ENCODE data around the gene BEND6. TPM values are rescaled to one million over a fixed set of nuclear protein-coding genes. Genes with fewer than 3 reads are reported as not detected.
"Not testable (repeated sequence)": the region's sequence is repeated elsewhere in the genome, so short reads cannot be mapped to it uniquely, and the experiment has no call there.

The BEND6 gene
- total RNA-seq, 1 donor from 2014 or later: 4.4 TPM

- DNase-seq (ENCODE audit: low spot score): no peak
- intact Hi-C loops (cut with DNase I): no loop called here
- no peak for ATAC-seq
Observed at GRCh38 chr6:57017841-57018240, 62.9 kb downstream of the BEND6 start.

DNA sequence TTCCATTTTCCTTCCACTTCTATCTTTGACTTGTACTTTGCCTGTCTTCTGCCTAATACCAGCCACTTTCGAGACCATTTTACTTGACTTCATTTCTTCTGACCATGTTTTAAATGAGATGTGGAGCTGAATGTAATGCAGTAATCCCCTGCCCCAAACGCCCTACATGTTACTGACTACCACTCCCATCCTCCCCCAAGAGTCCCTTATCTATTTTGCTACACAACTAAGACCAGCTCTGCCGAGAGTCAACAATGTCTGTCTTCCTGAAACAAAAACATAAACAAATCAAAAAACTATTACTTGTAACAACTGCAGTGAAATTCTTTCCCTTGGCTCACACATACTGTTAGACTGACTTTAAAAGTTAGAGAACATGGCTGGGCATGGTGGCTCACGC, 64.5 kb downstream of the BEND6 start:
- intact Hi-C loops (cut with DNase I): no loop called here
- ATAC-seq: no peak

GRCh38 chr6:57021086-57021720, 66.3 kb downstream of the BEND6 start:
- ATAC-seq (peak; percentile 36), DNase-seq (ENCODE audit: low spot score) (no peak)
- intact Hi-C loops (cut with DNase I): no loop called here

More for the DNA sequence above, 64.5 kb downstream of the BEND6 start:
- DNase-seq (ENCODE audit: low spot score): no peak

- ATAC-seq (no peak), DNase-seq (ENCODE audit: low spot score) (no peak)
- intact Hi-C loops (cut with DNase I): no loop called here
Observed at GRCh38 chr6:57024321-57024720, 69.4 kb downstream of the BEND6 start.

GRCh38 chr6:57024775-57025174, 69.9 kb downstream of the BEND6 start:
- intact Hi-C loops (cut with DNase I): no loop called here
- no peak for ATAC-seq
- DNase-seq (ENCODE audit: low spot score): no peak

DNA sequence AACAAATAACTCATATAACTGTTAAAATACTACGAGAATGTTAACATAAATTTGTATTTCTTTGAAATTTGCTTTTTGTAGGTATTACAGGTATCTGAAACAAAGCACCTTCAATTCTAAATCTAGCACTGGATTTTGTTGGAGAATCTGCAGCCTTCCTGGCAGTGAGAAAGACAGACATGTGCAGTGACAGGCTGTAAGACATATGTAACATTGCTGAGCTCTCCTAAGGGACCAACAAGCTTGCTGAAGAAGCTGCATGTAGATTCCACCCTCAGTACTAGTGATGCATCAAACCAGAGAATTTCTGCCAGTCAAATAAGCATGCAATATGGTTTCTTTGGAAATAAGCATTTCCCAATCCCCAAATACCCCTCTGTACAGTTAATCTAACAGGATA, 71.1 kb downstream of the BEND6 start:
- intact Hi-C loops (cut with DNase I): no loop called here

GRCh38 chr6:57027301-57027700, 72.4 kb downstream of the BEND6 start:
- DNase-seq (ENCODE audit: low spot score) (no peak), ATAC-seq (no peak)
- intact Hi-C loops (cut with DNase I): no loop called here

More for the DNA sequence above, 71.1 kb downstream of the BEND6 start:
- DNase-seq (ENCODE audit: low spot score): no peak
- no peak for ATAC-seq

DNA sequence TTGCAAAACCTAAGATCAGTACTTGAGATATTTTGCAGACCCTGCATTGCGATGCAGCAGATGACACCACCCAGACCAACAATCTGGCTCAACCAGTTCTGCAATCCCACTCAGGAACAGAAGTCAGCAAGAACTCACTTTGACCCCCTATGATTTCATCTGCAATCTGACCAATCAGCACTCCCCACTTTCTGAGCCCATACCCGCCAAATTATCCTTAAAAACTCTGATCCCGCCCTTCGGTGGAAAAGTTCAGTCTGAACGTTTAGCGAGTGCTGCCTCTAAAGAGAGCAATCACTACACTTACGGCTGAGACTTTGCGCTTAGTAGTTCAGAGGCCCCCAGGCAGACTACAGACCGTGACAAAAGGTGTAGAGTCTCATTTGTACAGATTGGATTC, 74.3 kb downstream of the BEND6 start:
- intact Hi-C loops (cut with DNase I): no loop called here
- DNase-seq (ENCODE audit: low spot score) (no peak), ATAC-seq (no peak)

GRCh38 chr6:57033228-57033627, 78.3 kb downstream of the BEND6 start:
- ATAC-seq: no peak
- intact Hi-C loops (cut with DNase I): no loop called here
- no peak for DNase-seq (ENCODE audit: low spot score)

GRCh38 chr6:57035549-57035948, 80.6 kb downstream of the BEND6 start:
- no peak for ATAC-seq
- intact Hi-C loops (cut with DNase I): no loop called here
- DNase-seq (ENCODE audit: low spot score): no peak

- ATAC-seq: no peak
- DNase-seq (ENCODE audit: low spot score): no peak
- intact Hi-C loops (cut with DNase I): no loop called here
Observed at GRCh38 chr6:57038906-57039305, 84.0 kb downstream of the BEND6 start.

DNA sequence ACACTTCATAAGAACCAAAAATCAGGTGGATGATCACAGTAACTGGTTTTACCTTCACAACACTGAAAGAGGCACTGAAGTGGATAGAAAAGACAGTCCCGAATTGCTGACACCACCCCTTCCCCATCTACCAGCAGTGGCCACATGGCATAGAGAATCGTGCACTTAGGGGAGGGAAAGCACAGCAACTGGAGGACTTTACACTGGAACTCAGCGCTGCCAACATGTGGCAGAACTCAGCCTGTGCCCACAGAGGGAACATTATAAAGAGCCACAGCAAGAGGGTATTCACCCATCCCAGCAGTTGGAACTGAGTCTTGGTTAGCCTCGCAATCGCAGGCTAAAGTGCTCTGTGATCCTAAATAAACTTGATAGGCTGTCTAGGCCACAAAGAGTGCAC, 85.1 kb downstream of the BEND6 start:
- no peak for DNase-seq (ENCODE audit: low spot score)
- intact Hi-C loops (cut with DNase I): no loop called here
- no peak for ATAC-seq

GRCh38 chr6:57044061-57044460, 89.2 kb downstream of the BEND6 start:
- intact Hi-C loops (cut with DNase I); DNase-seq (ENCODE audit: low spot score); ATAC-seq: not testable (repeated sequence)

GRCh38 chr6:57044568-57044967, 89.7 kb downstream of the BEND6 start:
- DNase-seq (ENCODE audit: low spot score) (no peak), ATAC-seq (no peak)
- intact Hi-C loops (cut with DNase I): no loop called here

DNA sequence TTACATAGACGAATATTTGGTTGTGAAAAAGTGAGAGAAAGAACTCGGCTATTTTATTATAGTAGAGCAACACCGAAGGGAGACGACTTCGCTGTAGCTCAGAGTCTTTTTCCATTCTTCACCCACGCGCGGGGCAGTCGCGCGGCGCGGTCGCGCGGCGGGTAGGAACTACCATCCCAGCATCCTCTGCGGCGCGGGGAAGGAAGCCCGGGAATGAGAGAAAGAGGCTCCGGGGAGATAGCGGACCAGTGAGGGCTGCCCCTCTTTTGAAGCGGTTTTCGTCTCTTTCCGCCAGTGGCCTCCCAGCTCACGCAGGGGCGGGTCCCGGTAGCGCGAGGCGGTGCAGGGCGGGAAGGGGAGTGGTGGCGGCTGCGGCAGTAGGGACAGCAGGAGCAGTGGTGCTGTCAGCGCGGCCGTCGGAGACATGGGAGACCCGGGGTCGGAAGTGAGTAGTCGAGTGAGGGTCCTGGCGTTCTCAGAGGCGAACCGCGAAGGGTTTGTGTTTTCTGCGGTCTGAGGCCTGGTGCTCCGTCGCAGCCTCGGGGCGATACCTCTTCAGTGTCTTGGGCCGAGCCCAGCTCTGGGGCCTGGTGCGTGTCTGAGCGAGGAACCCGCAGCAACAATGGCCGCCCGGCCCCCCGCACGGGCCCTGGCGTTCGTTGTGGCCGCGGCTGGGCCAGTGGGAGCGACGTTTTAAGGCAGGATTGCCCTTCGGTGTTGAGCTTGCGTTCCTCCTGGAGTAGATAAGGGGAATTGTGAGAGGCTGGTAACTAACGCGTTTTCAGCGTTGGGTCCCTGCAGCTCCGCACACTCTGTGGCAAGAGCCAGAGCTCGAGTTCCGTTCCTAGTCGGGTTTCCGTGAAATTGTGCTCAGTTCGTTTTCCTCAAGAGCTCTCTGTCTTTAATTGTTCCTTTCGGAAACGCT, 91.7 kb downstream of the BEND6 start, which contains the start of gene KIAA1586:
Gene KIAA1586 (plus strand): TSS at position 362 of the 925 bp plus-strand sequence. CDS start 63 bp downstream, at position 425.
- ATAC-seq (peak; percentile 100), DNase-seq (ENCODE audit: low spot score) (peak; percentile 93)
- intact Hi-C loops (cut with DNase I): not testable (repeated sequence)

DNA sequence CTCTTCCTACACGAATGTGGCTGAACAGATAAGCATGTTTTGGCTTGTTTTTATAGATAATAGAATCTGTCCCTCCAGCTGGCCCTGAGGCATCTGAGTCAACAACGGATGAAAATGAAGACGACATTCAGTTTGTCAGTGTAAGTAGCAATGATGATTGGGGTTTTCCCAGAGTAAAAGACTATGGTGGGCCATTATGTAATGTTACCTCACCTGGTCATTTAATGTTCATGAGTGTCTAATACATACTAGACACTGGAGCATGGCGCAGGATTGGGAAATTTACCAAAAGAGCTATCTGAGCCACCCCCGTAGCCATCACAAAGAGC, 92.3 kb downstream of the BEND6 start:
- intact Hi-C loops (cut with DNase I): not testable (repeated sequence)

GRCh38 chr6:57047859-57048258, 93.0 kb downstream of the BEND6 start:
- ATAC-seq; intact Hi-C loops (cut with DNase I); DNase-seq (ENCODE audit: low spot score): not testable (repeated sequence)

More for the DNA sequence above, 92.3 kb downstream of the BEND6 start:
- not testable (repeated sequence) for ATAC-seq; DNase-seq (ENCODE audit: low spot score)

GRCh38 chr6:57048577-57048976, 93.7 kb downstream of the BEND6 start:
- DNase-seq (ENCODE audit: low spot score): no peak
- no peak for ATAC-seq
- intact Hi-C loops (cut with DNase I): no loop called here

DNA sequence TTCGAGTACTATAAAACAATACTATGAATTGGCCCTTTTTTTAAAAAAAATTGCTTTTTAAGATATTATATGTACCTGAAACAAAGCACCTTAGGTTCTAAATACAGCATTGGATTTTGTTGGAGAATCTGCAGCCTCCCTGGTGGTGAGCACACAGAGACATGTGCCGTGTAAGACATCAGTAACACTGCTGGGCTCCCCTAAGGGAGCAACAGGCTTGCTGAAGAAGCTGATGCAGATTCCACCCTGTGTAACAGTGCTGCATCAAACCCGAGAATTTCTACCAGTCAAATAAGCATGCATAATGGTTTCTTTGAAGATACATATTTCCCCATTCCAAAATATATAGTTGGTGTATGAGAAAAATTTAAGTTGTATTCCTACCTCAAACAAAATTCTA, 108.9 kb downstream of the BEND6 start:
- no peak for ATAC-seq
- intact Hi-C loops (cut with DNase I): no loop called here

GRCh38 chr6:57064809-57065208, 109.9 kb downstream of the BEND6 start:
- no peak for DNase-seq (ENCODE audit: low spot score)
- intact Hi-C loops (cut with DNase I): no loop called here
- ATAC-seq: no peak

More for the DNA sequence above, 108.9 kb downstream of the BEND6 start:
- no peak for DNase-seq (ENCODE audit: low spot score)
